ENCODE data around the gene TMCC3. TPM values are rescaled to one million over a fixed set of nuclear protein-coding genes. Genes with fewer than 3 reads are reported as not detected.

Gene TMCC3
- total RNA-seq, 5 donors from 2014 or later (not counting 1 experiment from before 2014, with no cell fraction given) = 0.30 to 2.8 (median 0.95) TPM

GRCh38 chr12:94589591-94590001 is 60.8 kb downstream of the TMCC3 start:
- H3K4me1 ChIP-seq (ENCODE audit: control insufficient read depth in 1 of 2, extremely low read depth in 1 of 2, insufficient read depth in 2 of 2, low read length in 2 of 2) = no peaks in the 10 kb centered on the region
- H3K36me3 ChIP-seq (ENCODE audit: control insufficient read depth in 2 of 2, extremely low read depth in 1 of 2, insufficient read depth in 1 of 2, low read length in 1 of 2) = no peaks in the 10 kb centered on the region
- WGBS (ENCODE audit: insufficient coverage) = 100% methylated on average over 2 of the region's 5 CpGs
- Mint-ChIP-seq H3K27ac (no peak overlapping the region), H3K27me3 (peaks cover 0 to 6% of the 10 kb centered on the region in 2 donors), H3K4me1 (peaks cover 5 to 12% (median 5%) of the 10 kb centered on the region in 3 donors), H3K4me3 (no peak overlapping the region), H3K36me3 (no peaks in the 10 kb centered on the region), H3K9me3 (no peaks in the 10 kb centered on the region)
- CTCF ChIA-PET = interaction anchor here in 1 of 2 donors (0.6 kb wide), 1 partner anchor 880 kb away, joined by 3 read pairs; no protein-coding TSS in a partner anchor
- POLR2A ChIA-PET = no interaction called here
- no peak overlapping the region for H3K4me3 ChIP-seq (ENCODE audit: control insufficient read depth in 1 of 2, extremely low read depth in 1 of 2, low read length in 1 of 2)
- ATAC-seq (replicated peaks in 1 of 4) (no peak), DNase-seq (no peak)
- no peaks in the 10 kb centered on the region for H3K27me3 ChIP-seq (replicated peaks in 1 of 2; ENCODE audit: control insufficient read depth in 2 of 2, extremely low read depth in 1 of 2, insufficient read depth in 2 of 2, low read length in 1 of 2)
- no peaks in the 10 kb centered on the region for H3K9me3 ChIP-seq
- H3K27ac ChIP-seq (ENCODE audit: low read length) = no peak overlapping the region

GRCh38 chr12:94588346-94588745 is 62.0 kb downstream of the TMCC3 start:
- WGBS (ENCODE audit: insufficient coverage) = 58% methylated on average over 4 of the region's 4 CpGs
- Mint-ChIP-seq H3K4me3 (no peak overlapping the region), H3K27ac (no peak overlapping the region), H3K9me3 (no peaks in the 10 kb centered on the region), H3K36me3 (no peaks in the 10 kb centered on the region), H3K4me1 (peaks cover 5 to 12% (median 5%) of the 10 kb centered on the region in 3 donors), H3K27me3 (peaks cover 0 to 6% of the 10 kb centered on the region in 2 donors)
- no peaks in the 10 kb centered on the region for H3K36me3 ChIP-seq (ENCODE audit: control insufficient read depth in 2 of 2, extremely low read depth in 1 of 2, insufficient read depth in 1 of 2, low read length in 1 of 2)
- no peak overlapping the region for H3K27ac ChIP-seq (ENCODE audit: low read length)
- H3K27me3 ChIP-seq (replicated peaks in 1 of 2; ENCODE audit: control insufficient read depth in 2 of 2, extremely low read depth in 1 of 2, insufficient read depth in 2 of 2, low read length in 1 of 2) = no peaks in the 10 kb centered on the region
- ChIA-PET POLR2A (no interaction called here), CTCF (interaction anchor here in 1 of 2 donors (0.7 kb wide), 1 partner anchor 55 kb away, joined by 4 read pairs; no protein-coding TSS in a partner anchor)
- DNase-seq = no peak
- H3K4me3 ChIP-seq (ENCODE audit: control insufficient read depth in 1 of 2, extremely low read depth in 1 of 2, low read length in 1 of 2) = no peak overlapping the region
- no peaks in the 10 kb centered on the region for H3K9me3 ChIP-seq
- no peaks in the 10 kb centered on the region for H3K4me1 ChIP-seq (ENCODE audit: control insufficient read depth in 1 of 2, extremely low read depth in 1 of 2, insufficient read depth in 2 of 2, low read length in 2 of 2)
- ATAC-seq (replicated peaks in 1 of 4) = no peak

DNA sequence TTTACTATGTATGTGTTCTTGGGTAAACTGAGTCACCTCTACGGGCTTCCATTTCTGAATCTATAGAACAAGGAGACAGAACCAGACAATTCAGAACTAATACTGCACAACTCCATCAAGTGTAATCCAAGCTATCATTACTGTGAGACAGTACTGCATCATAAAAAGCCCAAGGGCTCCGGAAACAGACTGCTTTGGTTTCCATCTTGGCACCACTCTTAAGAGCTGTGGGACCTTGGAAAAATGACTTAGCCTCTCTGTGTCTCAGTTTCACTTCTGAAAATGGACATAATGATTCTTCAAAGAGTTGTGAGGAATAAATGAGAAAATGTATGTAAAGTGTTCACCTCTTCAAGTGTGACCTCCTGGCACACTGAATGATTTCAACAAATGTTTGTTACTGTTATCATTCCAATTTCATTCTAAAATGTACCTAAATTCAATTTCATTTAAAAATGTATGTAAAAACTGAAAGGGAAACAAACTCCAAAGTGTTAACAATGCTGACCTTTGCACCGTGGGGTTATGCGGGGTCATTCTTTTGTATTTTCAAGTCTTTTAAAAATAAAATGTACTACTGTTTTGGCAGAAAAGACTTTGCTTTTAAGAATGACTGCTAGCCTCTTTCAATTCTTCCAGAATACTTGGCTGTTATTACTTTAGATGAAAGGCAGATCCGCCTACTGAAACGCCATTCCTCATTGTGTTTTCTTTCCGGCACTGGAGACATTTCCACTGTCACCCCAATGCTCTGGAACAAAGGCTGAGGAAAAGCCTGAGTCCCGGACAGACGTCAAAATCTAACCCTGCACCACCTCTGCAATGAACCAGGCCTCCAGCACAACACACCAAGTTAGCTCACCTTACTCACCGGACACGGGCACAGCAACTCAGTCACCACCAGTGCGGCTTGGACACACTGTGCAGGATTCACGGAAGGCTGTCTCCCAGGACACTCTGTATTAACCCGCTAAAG is 62.8 kb downstream of the TMCC3 start:
- Mint-ChIP-seq H3K27me3 (peaks cover 0 to 6% of the 10 kb centered on the region in 2 donors), H3K9me3 (no peaks in the 10 kb centered on the region), H3K27ac (no peak overlapping the region), H3K4me3 (no peak overlapping the region), H3K36me3 (no peaks in the 10 kb centered on the region), H3K4me1 (peaks cover 5 to 12% (median 5%) of the 10 kb centered on the region in 3 donors)
- Histone ChIP-seq H3K9me3 (no peaks in the 10 kb centered on the region), H3K36me3 (ENCODE audit: control insufficient read depth in 2 of 2, extremely low read depth in 1 of 2, insufficient read depth in 1 of 2, low read length in 1 of 2) (no peaks in the 10 kb centered on the region), H3K27me3 (replicated peaks in 1 of 2; ENCODE audit: control insufficient read depth in 2 of 2, extremely low read depth in 1 of 2, insufficient read depth in 2 of 2, low read length in 1 of 2) (no peaks in the 10 kb centered on the region), H3K27ac (ENCODE audit: low read length) (no peak overlapping the region), H3K4me3 (ENCODE audit: control insufficient read depth in 1 of 2, extremely low read depth in 1 of 2, low read length in 1 of 2) (no peak overlapping the region), H3K4me1 (ENCODE audit: control insufficient read depth in 1 of 2, extremely low read depth in 1 of 2, insufficient read depth in 2 of 2, low read length in 2 of 2) (no peaks in the 10 kb centered on the region)
- CTCF ChIA-PET = interaction anchor here in 1 of 2 donors (0.5 kb wide), 1 partner anchor 12 kb away, joined by 6 read pairs; no protein-coding TSS in a partner anchor
- ATAC-seq (replicated peaks in 1 of 4) (no peak), DNase-seq (no peak)
- WGBS (ENCODE audit: insufficient coverage) = 91% methylated on average over 10 of the region's 14 CpGs
- POLR2A ChIA-PET = interaction anchor here in 1 of 2 donors (0.6 kb wide), 1 partner anchor 1057 kb away, joined by 3 read pairs; no protein-coding TSS in a partner anchor

DNA sequence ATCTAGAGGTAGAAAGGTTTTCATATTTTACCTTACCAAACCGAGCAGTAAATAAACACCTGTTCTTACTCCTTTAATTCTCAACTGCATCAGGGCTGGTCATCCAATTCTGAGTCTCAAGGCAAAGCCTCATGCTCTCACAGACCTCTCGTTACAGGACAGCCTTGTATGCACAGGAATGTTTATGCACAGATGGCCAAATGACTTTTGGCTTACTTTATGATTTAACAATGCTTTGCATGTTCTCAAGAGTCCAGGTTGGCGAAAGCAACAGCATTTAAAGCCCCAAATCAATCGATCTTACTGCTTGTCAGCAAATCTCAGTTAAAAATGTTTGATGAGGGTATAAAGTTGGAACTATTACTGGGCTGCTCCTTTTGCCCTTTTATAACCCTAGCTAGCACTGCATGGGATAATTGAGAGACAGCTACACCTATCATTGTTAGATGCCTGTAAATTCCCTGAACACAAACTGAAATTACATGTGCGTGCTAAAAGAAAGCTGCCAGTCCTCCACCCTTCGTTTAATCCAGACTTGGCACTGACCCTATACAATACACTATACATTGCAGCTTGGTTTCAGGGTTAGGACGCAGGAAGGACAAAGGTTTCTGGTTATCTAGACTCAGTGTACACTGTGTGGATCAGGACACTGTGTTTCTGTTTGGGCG is 63.6 kb downstream of the TMCC3 start:
- peaks cover 0 to 2% of the 10 kb centered on the region in 2 experiments for H3K27me3 ChIP-seq (replicated peaks in 1 of 2; ENCODE audit: control insufficient read depth in 2 of 2, extremely low read depth in 1 of 2, insufficient read depth in 2 of 2, low read length in 1 of 2)
- no peak overlapping the region for H3K4me3 ChIP-seq (ENCODE audit: control insufficient read depth in 1 of 2, extremely low read depth in 1 of 2, low read length in 1 of 2)
- DNase-seq (no peak), ATAC-seq (replicated peaks in 1 of 4) (no peak)
- no peak overlapping the region for H3K4me3 Mint-ChIP-seq
- no peaks in the 10 kb centered on the region for H3K4me1 ChIP-seq (ENCODE audit: control insufficient read depth in 1 of 2, extremely low read depth in 1 of 2, insufficient read depth in 2 of 2, low read length in 2 of 2)
- ChIA-PET POLR2A (interaction anchor here in 1 of 2 donors (0.6 kb wide), 1 partner anchor 1058 kb away, joined by 3 read pairs; no protein-coding TSS in a partner anchor), CTCF (interaction anchor here in 1 of 2 donors (0.5 kb wide), 1 partner anchor 13 kb away, joined by 6 read pairs; no protein-coding TSS in a partner anchor)
- H3K9me3 ChIP-seq = no peaks in the 10 kb centered on the region
- no peak overlapping the region for H3K27ac ChIP-seq (ENCODE audit: low read length)
- no peaks in the 10 kb centered on the region for H3K36me3 Mint-ChIP-seq
- H3K9me3 Mint-ChIP-seq = no peaks in the 10 kb centered on the region
- no peak overlapping the region for H3K27ac Mint-ChIP-seq
- WGBS (ENCODE audit: insufficient coverage) = 83% methylated on average over 4 of the region's 8 CpGs
- H3K27me3 Mint-ChIP-seq = peaks cover 0 to 6% of the 10 kb centered on the region in 2 donors
- no peaks in the 10 kb centered on the region for H3K36me3 ChIP-seq (ENCODE audit: control insufficient read depth in 2 of 2, extremely low read depth in 1 of 2, insufficient read depth in 1 of 2, low read length in 1 of 2)
- peaks cover 5 to 12% (median 5%) of the 10 kb centered on the region in 3 donors for H3K4me1 Mint-ChIP-seq

DNA sequence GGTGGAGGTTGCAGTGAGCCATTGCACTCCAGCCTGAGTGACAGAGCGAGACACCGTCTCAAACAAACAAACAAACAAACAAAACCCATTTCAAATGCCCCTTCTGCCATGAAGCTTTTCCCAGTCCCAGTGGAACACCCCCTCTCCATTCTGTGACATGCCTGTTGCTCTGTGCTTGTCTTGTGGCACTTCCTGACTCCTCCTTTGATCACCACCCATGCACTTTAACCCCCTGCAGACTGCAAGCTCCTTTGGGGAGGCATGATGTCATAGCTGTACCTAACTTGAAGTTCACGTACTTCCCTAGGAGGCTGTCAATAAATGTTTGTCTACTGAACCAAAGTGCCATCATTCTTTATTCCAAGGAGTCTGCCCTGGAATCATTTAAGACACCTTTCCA is 64.7 kb downstream of the TMCC3 start:
- H3K9me3 Mint-ChIP-seq = no peaks in the 10 kb centered on the region
- ChIA-PET POLR2A (no interaction called here), CTCF (no interaction called here)
- H3K4me3 Mint-ChIP-seq = no peak overlapping the region
- no peak overlapping the region for H3K27ac Mint-ChIP-seq
- no peaks in the 10 kb centered on the region for H3K4me1 ChIP-seq (ENCODE audit: control insufficient read depth in 1 of 2, extremely low read depth in 1 of 2, insufficient read depth in 2 of 2, low read length in 2 of 2)
- peaks cover 5 to 12% (median 5%) of the 10 kb centered on the region in 3 donors for H3K4me1 Mint-ChIP-seq
- no peak for ATAC-seq (replicated peaks in 1 of 4)
- H3K27me3 Mint-ChIP-seq = peaks cover 0 to 4% of the 10 kb centered on the region in 2 donors
- H3K4me3 ChIP-seq (ENCODE audit: control insufficient read depth in 1 of 2, extremely low read depth in 1 of 2, low read length in 1 of 2) = no peak overlapping the region
- 76% methylated on average over 3 of the region's 3 CpGs for WGBS (ENCODE audit: insufficient coverage)
- H3K9me3 ChIP-seq = no peaks in the 10 kb centered on the region
- H3K36me3 ChIP-seq (ENCODE audit: control insufficient read depth in 2 of 2, extremely low read depth in 1 of 2, insufficient read depth in 1 of 2, low read length in 1 of 2) = no peaks in the 10 kb centered on the region
- peaks cover 0 to 3% of the 10 kb centered on the region in 2 experiments for H3K27me3 ChIP-seq (replicated peaks in 1 of 2; ENCODE audit: control insufficient read depth in 2 of 2, extremely low read depth in 1 of 2, insufficient read depth in 2 of 2, low read length in 1 of 2)
- H3K36me3 Mint-ChIP-seq = no peaks in the 10 kb centered on the region
- H3K27ac ChIP-seq (ENCODE audit: low read length) = no peak overlapping the region
- DNase-seq = peak in 1 of 35 experiments; percentile 7

- CTCF ChIA-PET = no interaction called here
- no peaks in the 10 kb centered on the region for H3K27me3 Mint-ChIP-seq
Observed at GRCh38 chr12:94584377-94584776, 66.0 kb downstream of the TMCC3 start.

More at GRCh38 chr12:94584377-94584776, 66.0 kb downstream of the TMCC3 start:
- Histone ChIP-seq H3K27me3 (replicated peaks in 1 of 2; ENCODE audit: control insufficient read depth in 2 of 2, extremely low read depth in 1 of 2, insufficient read depth in 2 of 2, low read length in 1 of 2) (peaks cover 0 to 3% of the 10 kb centered on the region in 2 experiments), H3K9me3 (no peaks in the 10 kb centered on the region), H3K4me1 (ENCODE audit: control insufficient read depth in 1 of 2, extremely low read depth in 1 of 2, insufficient read depth in 2 of 2, low read length in 2 of 2) (no peaks in the 10 kb centered on the region), H3K4me3 (ENCODE audit: control insufficient read depth in 1 of 2, extremely low read depth in 1 of 2, low read length in 1 of 2) (no peak overlapping the region), H3K36me3 (ENCODE audit: control insufficient read depth in 2 of 2, extremely low read depth in 1 of 2, insufficient read depth in 1 of 2, low read length in 1 of 2) (no peaks in the 10 kb centered on the region), H3K27ac (ENCODE audit: low read length) (no peak overlapping the region)
- H3K27ac Mint-ChIP-seq = no peak overlapping the region
- ATAC-seq (replicated peaks in 1 of 4) (no peak), DNase-seq (no peak)
- H3K36me3 Mint-ChIP-seq = no peaks in the 10 kb centered on the region
- POLR2A ChIA-PET = interaction anchor here in 1 of 2 donors (0.6 kb wide), 1 partner anchor 367 kb away, joined by 5 read pairs; no protein-coding TSS in a partner anchor
- no peak overlapping the region for H3K4me3 Mint-ChIP-seq
- H3K4me1 Mint-ChIP-seq = peaks cover 5 to 12% (median 5%) of the 10 kb centered on the region in 3 donors
- 89% methylated on average over 2 of the region's 5 CpGs for WGBS (ENCODE audit: insufficient coverage)
- no peaks in the 10 kb centered on the region for H3K9me3 Mint-ChIP-seq

All from T-cell (primary cell).